ENCODE measurements around the gene ME1.
"Not testable (repeated sequence)": the region's sequence is repeated elsewhere in the genome, so short reads cannot be mapped to it uniquely, and the experiment has no call there.

ME1 gene

DNA sequence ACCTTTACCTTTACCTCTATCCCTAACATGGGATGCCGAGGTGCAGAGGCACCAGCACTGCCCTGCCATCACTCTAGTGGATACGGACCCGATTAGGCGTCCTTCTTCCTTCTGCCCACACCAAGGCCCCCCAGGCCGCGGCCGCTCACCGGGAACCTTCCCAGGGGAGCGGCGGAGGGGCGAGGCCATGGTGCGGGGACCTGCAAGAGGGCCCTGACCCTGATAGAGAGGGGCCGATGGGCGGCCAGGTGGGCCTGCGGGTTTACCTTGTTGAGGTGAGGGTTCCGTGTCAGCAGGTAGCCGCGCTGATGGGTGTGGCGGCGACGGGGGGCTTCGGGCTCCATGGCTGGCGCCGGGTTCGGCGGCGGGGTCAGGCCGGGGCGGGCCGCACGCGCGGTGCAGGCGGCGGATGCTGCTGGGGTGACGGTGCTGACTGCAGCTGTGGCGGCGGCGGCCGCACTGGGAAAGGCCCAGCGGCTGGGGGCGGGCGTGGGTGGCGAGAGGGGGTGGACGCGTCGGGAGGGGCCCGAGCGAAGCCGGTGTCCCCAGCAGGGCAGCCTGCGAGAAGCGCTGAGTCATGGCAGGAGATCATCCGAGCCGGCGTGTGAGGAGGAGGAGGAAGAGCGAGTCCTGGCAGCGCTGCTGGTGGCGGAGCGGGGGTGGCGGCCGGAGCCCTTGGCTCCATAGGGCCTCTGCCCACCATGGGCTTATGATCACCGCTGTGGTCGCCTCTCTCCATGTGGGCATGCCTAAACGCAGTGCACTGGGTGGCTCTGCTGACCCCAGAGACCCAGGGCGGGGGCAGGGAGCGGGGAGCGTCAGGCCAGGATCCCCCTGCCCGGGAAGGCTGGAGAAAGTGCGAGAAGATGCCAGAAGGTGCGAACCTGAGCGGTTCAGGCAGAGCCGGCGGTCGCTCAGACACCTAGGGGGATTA, at the start of gene ME1:
Gene ME1, minus strand, starts transcription at position 441 of the 934 bp plus-strand sequence. Its CDS starts 97 bp downstream, at position 344.
- DNase-seq (ENCODE audit: low read depth in 3 of 3), result peak in 2 of 3 experiments; percentile 2 to 26

DNA sequence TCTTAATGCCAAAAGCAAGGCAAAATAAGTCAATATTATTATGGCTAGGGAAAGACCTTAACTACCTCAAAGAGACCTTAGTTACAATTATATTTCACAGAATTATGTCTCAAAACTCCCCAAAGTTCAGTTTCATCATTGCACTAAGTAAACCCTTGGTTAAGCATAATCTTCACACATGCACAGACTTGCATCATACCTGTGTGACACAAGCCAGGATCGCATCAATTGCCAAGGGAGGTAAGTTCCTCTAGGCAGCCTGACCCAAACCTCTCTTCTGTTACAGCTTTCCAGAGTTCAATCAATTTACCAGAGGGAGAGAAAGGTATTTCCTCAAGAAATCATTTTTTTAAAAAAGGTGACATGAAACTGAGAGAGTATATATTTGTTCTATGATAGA, 49.6 kb upstream of the ME1 start:
- DNase-seq (ENCODE audit: low read depth in 3 of 3), result no peak

DNA sequence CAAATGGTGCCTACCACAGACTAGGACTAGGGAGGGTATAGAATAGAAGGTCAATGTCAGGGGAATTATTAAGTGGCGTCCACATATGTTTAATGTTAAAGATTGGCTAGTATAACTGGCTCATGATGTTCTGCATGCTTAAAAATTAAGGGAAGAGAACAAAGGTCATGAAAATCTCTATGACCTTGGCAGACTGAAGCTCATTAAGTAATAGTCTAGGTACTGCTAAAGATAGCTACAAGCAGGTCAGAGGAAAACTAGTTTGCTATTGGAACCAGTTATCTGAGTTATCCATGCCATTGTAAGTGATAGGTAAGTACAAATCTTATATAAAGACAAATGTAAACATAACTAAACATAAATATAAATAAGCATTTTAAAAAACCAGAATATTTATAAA, 48.5 kb upstream of the ME1 start:
- no peak for DNase-seq (ENCODE audit: low read depth in 3 of 3)

DNA sequence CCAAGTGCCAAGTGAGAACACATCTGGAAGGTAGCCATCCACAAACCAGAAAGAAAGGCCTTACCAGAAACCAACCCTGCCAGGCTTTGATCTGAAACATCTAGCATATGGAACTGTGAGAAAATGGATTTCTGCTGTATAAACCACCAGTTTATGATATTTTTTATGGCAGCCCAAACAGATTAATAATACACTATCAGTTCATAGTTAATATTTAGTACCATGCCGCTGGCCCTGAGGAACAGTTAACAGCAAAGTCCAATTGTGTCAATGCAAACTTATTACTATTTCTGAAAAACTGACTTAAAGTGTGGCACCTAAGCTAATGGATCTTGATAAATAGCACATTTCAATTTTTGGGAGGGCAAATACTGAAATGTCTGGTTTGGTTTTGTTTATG, 46.1 kb upstream of the ME1 start:
- no peak for DNase-seq (ENCODE audit: low read depth in 3 of 3)

DNA sequence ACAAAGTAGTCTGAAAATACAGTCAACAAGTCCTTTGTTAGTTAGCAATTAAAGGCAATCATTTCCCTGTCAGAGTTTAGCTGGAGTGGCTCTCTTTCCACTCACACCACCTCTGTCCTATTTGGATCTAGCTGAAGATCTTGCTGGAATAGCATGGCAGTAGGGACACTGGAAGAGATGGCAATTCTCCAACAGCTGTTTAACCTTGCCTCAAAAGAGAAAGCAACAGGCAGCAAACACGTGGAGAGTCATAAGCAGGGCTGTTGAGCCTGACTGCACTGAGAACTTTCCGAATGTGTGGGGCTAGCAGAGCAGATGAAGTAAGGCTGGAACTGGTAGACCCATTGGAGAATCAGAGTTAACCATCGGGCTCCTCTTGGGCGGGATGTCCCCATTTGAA, 43.5 kb upstream of the ME1 start:
- DNase-seq (ENCODE audit: low read depth in 3 of 3), result no peak

DNA sequence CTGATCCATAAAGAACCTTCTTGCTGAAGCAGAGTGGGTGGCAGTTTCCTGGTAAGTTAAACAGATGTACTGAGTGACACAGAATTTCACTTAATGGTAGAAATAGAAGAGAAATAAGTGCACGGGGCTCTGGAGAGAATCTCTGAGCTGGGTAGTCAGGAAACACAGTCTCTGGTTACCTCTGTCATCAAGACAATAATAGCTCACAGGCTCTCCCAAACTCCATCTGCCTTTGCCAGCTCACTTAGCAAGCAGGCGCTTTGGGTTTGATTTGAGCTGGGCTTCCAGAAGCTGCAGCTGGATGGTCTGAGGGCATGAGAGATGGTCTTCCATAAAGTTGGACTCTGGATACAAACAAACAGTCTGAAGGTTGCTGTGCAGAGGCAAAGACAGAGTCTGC, 41.9 kb upstream of the ME1 start:
- no peak for DNase-seq (ENCODE audit: low read depth in 3 of 3)

DNA sequence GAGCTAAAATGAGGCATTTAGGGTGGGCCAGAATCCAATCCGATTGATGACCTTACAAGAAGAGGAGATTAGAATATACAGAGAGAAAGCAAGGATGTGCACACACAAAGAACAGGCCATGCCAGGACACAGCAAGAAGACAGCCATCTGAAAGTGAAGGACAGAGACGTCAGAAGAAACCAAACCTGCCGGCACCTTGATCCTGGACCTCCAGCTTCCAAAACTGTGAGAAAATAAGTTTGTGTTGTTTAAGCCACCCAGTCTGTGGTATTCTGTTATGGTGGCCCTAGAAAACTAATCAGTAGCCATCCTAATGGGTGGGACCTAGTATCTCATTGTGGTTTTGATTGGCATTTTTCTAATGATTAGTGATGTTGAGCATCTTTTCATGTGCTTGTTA, 39.7 kb upstream of the ME1 start:
- no peak for DNase-seq (ENCODE audit: low read depth in 3 of 3)

DNA sequence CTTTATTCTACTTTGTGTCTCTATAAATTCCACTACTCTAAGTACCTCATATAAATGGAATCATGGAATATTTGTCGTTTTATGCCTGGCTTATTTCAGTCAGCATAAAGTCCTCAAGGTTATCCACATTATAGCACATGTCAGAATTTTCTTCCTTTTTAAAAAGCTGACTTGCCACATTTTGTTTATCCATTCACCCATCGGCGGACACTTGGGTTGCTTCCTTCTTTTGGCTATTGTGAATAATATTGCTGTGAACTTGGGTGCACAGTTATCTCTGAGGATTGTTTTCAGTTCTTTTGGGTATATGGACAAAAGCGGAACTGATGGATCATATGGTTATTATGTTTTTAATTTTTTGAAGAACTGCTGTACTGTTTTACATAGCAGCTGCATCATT, 39.1 kb upstream of the ME1 start:
- no peak for DNase-seq (ENCODE audit: low read depth in 3 of 3)

DNA sequence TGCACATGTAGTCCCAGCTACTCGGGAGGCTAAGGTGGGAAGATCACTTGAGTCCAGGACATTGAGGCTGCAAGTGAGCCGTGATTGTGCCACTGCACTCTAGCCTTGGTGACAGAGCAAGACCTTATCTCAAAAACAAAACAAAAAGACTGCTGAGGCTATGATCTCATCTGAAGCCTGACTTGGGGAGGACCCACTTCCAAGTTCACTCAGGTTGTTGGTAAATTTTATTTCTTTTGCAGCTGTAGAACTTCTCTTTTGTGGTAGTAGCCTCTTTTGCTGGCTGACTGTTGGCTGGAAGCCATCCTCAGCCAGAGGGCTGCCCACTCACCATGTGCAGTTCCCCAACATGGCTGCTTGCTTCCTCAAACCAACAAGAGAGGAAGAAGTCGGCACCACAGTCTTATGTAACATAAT, 36.8 kb upstream of the ME1 start:
- DNase-seq (ENCODE audit: low read depth in 3 of 3), result no peak

DNA sequence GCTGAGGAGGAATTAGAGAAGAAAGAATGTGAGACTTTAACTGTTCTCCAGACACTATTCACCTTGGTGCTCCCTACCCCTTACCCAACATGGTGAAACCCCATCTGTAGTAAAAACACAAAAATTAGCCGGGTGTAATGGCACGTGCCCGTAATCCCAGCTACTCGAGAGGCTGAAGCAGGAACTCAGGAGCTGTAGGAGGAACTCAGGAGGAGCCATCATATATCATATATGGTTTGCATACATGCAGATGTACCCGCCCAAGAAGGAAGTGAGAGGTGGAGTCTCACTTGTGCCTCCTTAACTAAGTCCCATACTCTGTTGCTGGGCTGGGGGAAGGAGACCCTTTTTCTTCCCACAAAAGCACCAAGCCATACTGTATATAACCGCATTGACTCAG, 35.5 kb upstream of the ME1 start:
- no peak for DNase-seq (ENCODE audit: low read depth in 3 of 3)

DNA sequence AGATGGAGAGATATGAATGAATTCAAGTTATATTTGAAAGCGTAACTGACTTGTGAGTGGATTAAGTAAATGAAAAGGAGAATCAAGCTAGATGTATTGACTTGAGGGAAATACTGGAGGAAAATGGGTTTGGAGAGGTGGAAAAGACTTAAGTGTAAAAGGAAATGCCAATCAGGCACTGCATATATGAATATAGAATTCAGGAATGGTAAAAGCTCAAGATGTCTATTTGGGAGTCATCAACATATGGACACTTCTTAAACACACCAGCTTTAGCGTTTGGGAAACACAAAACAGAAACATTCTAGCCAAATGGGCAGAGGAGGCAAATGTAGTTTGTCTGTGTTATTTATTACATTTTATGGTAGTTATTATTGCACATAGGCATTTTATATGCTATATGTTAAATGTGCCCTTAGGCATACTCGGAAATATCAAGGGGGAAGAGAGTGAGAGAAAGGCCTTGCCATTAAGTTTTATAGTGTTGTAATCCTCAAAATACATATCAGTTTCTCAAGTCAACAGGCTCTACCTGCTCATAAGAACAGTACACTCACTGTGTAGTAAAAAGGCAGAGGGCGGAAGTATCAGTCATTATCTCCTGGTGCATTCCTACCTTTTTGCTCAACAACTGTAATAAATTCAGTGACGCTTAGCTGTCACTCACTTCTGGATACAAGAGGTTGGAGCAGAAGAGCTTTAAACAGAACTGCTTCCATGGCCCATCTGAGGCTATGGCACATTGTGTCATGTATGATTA, 33.7 kb upstream of the ME1 start:
- no peak for DNase-seq (ENCODE audit: low read depth in 3 of 3)

DNA sequence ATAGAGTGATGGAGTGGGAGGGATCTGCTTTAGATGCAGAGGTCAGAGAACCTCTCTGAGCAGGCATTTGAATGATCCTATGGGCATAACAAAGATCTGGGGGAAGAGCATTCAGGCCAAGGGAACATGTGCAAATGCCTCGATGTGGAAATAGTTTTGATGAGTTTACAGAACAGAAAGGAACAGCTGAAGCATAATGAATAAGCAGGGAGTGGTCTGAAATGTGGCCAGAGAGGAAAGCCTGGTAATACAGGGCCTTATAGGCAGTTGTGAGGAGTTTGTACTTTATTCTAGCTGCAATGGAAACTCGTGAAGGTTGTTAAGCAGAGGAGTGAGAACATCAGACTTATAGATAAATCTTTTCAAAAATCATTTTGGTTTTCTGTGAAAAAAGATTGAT, 33.0 kb upstream of the ME1 start:
- no peak for DNase-seq (ENCODE audit: low read depth in 3 of 3)

DNA sequence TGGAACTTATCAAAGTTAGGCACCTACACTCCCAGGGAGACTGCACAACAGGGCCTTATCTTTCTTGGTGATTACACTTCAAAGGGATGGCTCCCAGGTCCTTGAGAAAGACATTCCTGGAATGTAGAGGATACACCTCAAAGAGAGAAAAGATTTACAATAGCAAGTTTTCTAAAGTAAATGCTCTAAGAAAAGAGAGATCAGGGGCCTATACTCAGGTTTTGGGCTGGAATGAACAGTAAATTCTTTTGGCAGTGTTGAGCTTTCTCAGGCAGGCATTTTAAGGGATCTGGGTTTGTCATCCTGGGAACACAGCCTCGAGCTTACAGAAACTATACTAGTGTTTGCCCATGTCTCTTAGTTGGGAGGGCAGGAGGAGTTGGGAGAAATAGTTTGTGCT, 31.7 kb upstream of the ME1 start:
- no peak for DNase-seq (ENCODE audit: low read depth in 3 of 3)

DNA sequence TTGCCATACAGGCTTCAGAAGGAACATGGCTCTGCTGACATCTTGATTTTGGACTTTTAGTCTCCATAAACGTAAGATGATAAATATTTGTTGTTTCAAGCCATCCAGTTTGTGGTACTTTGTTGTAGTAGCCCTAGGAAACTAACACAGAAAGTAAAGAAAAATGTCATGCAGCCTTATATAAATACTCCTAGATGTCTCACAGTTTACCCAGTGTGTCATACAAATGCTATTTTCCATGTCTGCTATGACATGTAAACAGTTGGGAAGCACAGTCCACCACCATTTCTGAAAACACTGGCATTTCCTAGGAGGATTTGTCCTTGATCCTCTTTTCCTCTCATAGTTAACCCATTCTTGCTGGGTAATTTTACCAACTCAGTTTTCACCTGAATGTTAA, 30.6 kb upstream of the ME1 start:
- DNase-seq (ENCODE audit: low read depth in 3 of 3), result no peak

DNA sequence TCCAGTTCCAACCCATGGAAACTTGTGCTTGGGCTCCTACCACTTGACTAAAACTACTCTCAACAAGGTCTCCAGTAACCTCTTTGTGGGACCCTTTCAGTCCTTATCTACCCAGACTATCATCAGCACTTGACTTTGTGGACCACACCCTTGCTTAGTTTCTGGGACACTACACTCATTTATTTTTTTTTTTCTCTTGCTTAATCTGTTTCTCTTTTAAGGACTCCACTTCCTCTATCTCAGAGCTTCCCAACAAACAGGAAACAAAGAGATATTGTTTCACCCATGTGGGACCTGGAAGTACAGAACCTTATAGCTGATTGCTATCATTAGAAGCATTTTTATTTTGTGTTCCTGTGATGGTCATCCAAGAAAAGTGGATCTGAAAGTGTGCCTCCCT, 28.8 kb upstream of the ME1 start:
- DNase-seq (ENCODE audit: low read depth in 3 of 3), result no peak

DNA sequence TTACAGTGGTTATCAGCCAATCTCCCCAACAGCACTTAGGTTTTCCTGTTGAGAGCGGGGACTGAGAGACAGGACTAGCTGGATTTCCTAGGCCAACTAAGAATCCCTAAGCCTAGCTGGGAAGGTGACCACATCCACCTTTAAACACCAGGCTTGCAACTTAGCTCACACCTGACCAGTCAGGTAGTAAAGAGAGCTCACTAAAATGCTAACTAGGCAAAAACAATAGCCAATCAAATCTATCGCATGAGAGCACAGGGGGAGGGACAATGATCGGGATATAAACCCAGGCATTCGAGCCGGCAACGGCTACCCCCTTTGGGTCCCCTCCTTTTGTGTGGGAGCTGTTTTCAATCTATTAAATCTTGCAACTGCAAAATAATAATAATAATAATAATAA, 19.2 kb upstream of the ME1 start:
- not testable (repeated sequence) for DNase-seq (ENCODE audit: low read depth in 3 of 3)

DNA sequence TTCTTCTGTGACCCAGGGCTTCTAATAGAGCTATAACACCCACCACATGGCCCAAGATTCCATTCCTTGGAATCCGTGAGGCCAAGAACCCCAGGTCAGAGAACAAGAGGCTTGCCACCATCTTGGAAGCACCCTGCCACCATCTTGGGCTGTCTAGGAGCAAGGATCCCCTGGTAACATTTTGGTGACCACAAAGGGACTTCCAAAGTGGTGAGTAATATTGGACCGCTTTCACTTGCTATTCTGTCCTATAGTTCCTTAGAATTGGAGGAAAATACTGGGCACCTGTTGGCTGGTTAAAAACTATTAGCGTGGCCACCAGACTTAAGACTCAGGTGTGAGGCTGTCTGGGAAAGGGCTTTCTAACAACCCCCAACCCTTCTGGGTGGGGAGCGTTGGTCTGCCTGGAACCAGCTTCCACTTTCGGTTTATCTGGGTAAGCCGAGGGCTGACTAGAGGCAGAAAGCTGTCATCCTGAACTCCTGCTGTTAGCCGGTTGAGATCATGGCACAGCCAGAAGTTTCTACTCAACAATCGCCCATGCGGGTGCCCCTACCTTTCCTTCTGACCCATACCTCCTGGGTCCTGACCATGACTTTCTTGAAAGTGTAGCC, 13.3 kb upstream of the ME1 start:
- DNase-seq (ENCODE audit: low read depth in 3 of 3), result not testable (repeated sequence)

DNA sequence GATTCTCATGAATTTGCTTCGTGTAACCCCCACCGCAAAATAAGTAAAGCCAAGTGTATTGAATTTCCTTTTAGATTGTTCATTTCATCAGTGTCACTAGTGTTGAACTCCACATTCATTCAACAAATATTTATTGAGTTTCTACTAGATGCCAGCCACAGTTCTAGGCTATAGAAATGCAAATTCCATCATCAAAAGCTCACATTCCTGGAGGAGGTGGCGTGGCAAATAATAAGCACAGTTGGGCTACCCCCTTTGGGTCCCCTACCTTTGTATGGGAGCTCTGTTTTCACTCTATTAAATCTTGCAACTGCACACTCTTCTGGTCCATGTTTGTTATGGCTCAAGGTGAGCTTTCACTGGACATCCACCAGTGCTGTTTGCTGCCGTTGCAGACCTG, 12.7 kb upstream of the ME1 start:
- no peak for DNase-seq (ENCODE audit: low read depth in 3 of 3)

DNA sequence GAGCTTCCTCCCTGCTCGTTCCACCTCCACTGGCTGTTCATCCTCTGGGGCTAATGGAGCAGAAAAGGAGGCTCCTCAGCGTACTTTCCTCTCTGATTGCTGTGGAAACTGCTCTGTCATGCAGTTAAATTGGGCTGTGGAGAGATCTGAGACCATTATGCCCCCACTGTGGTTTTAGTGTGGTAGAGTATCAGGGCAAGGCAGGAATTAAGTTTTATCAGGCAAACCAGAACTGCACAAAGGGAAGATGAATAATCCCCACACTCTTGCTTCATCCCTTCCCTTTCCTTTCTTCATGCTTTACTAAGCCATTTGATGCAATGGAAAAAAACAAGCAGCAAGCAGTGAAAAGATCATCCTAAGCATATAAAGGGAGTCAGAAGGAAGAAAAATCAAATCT, 11.9 kb upstream of the ME1 start:
- DNase-seq (ENCODE audit: low read depth in 3 of 3), result no peak

DNA sequence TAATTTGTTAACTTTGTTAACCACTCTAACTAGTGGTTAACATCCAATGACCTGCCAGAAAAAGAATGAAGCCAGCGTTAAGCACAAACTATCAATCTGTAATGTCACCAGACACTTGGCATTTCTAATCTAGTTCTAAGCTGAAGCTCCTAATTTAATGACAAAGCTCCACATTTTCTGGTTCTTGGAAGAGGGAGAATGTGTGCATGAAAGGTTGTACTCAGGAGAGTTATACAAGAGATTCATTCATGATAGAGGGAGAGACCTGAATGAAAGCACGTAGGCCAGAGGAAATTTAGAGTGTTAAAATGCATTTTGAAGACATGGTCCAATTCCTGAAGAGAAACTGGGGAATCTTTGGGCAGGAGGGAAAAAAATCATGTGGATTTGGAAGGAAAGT, 8.3 kb upstream of the ME1 start:
- no peak for DNase-seq (ENCODE audit: low read depth in 3 of 3)

DNA sequence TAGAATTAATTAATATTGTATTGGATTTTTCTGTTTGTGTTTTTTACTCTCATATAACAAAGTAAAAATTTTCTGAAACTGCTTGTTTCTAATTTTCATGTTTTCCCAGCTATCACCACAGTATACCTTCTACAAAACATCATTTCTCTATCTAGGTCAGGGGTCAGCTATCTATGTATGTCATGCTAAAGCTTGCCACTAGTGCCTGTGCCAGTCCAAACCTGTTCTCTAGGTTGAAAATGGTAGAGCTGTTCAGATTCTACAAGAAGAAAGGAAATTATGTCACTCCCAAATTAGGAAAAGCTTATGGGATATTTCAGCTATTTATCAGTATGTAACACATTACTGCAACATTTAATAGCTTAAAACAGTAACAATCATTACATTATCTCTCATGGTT, 5.8 kb upstream of the ME1 start:
- no peak for DNase-seq (ENCODE audit: low read depth in 3 of 3)

DNA sequence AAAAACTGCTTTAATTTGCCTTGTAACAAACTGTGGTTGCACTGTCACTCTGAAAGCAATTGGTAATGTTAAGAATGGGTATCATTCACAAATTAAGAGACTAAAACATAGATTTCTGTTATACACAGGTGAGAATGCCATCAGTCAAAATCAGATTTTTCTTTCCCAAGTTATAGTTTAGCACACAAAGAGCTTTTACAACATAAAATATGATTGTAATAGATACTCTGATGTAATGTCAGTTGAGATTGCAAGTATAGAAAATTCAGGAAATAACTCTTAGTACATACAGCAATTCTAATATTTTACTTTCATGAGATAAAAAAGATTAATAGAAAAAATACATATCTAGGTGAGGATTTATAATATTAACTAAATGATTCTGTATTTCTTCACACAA, 2.3 kb upstream of the ME1 start:
- no peak for DNase-seq (ENCODE audit: low read depth in 3 of 3)

DNA sequence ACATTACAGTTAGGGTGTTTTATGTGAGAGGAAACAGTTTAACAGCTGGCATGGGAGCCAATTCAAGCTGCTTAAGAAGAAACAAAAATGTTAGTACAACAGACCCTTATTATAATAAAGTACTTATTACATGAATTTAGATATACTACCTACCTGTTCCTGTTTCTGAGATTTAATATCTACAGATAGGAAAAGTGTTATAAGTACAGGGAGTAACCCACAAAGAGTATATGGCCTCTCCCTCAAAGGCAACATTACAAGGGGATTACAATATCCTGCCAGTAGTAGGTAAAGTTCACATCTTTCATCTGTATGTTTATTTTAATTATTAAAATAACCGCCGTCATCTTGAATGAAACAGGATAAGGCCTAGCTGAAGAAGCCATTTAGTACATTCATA, 1.8 kb upstream of the ME1 start:
- no peak for DNase-seq (ENCODE audit: low read depth in 3 of 3)

All from stimulated activated CD4-positive, alpha-beta T cell treated with anti-CD3 and anti-CD28 coated beads, TNF-alpha, amount 100 ng/mL, for 24 hours (primary cell).